Ovary (tissue), 3 donors: ENCODE results near the gene ARHGEF7.

Experiments used
- CTCF ChIP-seq, 3 donors: fragments of 450-650 bp in 2 of 3; fragments of 200-600 bp in 1 of 3; IDR thresholded peaks; one replicate each; pipeline versions ENCODE4 v1.5.1 to v1.8.0; 2016 to 2022; ENCODE audit warnings: antibody characterized with exemption in 3 of 3, mild to moderate bottlenecking in 1 of 3
- EP300 ChIP-seq: sonication (generic); formaldehyde crosslinking; IDR thresholded peaks from one replicate; pipeline ENCODE4 v1.6.1; 2017; ENCODE audit warnings: antibody characterized with exemption
- POLR2A ChIP-seq: fragments of 450-650 bp; IDR thresholded peaks from one replicate; pipeline ENCODE4 v1.6.1; 2017; ENCODE audit warnings: antibody characterized with exemption, mild to moderate bottlenecking, moderate library complexity
- donor health status: DM: no; HTN: no; CAD: no.

DNA sequence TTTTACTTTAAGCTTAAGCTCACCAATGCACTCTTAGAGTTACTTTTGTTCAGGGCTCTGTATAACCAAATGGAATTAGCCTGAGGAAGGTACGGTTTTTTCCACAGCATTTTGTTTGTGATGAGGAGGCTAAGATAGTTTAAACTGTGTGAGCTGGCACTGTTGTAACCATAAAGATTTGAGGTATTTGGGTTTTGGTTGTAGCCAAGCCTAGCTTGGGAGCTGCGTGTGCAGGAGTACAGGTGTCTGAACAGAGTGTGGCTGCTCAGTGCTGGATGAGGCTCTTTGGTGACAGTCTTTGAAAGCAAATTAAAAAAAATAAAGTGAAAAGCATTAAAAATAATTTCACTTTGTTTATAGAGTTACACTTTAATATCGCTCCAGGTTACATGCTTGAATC is 56.0 kb downstream of the ARHGEF7 start:
- TF ChIP-seq CTCF (IDR thresholded peaks at IDR 0.05) = no peak
- TF ChIP-seq POLR2A = no peak
- no peak for TF ChIP-seq EP300
